Endothelial cell (in vitro differentiated cells): Measurements from ENCODE around the gene LRRN2. TPM values are rescaled to one million over a fixed set of nuclear protein-coding genes. Genes with fewer than 3 reads are reported as not detected.

Source experiments
- DNase-seq: peaks from one replicate; pipeline ENCODE4 v3.0.0; 2021; ENCODE audit warnings: low spot score
- H3K27ac Mint-ChIP-seq: one replicate; pipeline ENCODE4 v1.8.0; 2021; ENCODE audit warnings: mixed read lengths, inconsistent platforms; ENCODE audit not compliant: unreplicated experiment
- H3K27me3 Mint-ChIP-seq: one replicate; pipeline ENCODE4 v1.8.0; 2021; ENCODE audit warnings: mild to moderate bottlenecking, moderate library complexity, mixed read lengths, inconsistent platforms; ENCODE audit not compliant: unreplicated experiment
- H3K36me3 Mint-ChIP-seq: one replicate; pipeline ENCODE4 v1.8.0; 2021; ENCODE audit warnings: mild to moderate bottlenecking, low read depth, mixed read lengths, inconsistent platforms; ENCODE audit not compliant: unreplicated experiment
- H3K4me1 Mint-ChIP-seq: one replicate; pipeline ENCODE4 v1.8.0; 2021; ENCODE audit warnings: mild to moderate bottlenecking, mixed read lengths, inconsistent platforms; ENCODE audit not compliant: unreplicated experiment
- H3K4me3 Mint-ChIP-seq: one replicate; pipeline ENCODE4 v1.8.0; 2021; ENCODE audit warnings: mild to moderate bottlenecking, mixed read lengths, inconsistent platforms; ENCODE audit not compliant: unreplicated experiment
- H3K9me3 Mint-ChIP-seq: one replicate; pipeline ENCODE4 v1.8.0; 2021; ENCODE audit warnings: mixed read lengths, inconsistent platforms; ENCODE audit not compliant: unreplicated experiment
- total RNA-seq: library from RNA; stranded (reverse); fragmentation: NEBNext Ultra II Directional; extraction: Animal tissue kit (Norgen Biotek cat#: 25700); gene quantifications from one replicate; pipeline ENCODE4 v1.2.1, GENCODE V29; 2021; ENCODE audit not compliant: unreplicated experiment
- TF ChIP-seq, protein P1 (sequence below): fragments of 200-600 bp; sonication (generic); IDR thresholded peaks from one replicate; pipeline ENCODE4 v1.5.0; 2021; ENCODE audit warnings: antibody characterized with exemption; ENCODE audit not compliant: unreplicated experiment

The LRRN2 gene
- total RNA-seq, 1 donor from 2014 or later = 71.1 TPM

DNA sequence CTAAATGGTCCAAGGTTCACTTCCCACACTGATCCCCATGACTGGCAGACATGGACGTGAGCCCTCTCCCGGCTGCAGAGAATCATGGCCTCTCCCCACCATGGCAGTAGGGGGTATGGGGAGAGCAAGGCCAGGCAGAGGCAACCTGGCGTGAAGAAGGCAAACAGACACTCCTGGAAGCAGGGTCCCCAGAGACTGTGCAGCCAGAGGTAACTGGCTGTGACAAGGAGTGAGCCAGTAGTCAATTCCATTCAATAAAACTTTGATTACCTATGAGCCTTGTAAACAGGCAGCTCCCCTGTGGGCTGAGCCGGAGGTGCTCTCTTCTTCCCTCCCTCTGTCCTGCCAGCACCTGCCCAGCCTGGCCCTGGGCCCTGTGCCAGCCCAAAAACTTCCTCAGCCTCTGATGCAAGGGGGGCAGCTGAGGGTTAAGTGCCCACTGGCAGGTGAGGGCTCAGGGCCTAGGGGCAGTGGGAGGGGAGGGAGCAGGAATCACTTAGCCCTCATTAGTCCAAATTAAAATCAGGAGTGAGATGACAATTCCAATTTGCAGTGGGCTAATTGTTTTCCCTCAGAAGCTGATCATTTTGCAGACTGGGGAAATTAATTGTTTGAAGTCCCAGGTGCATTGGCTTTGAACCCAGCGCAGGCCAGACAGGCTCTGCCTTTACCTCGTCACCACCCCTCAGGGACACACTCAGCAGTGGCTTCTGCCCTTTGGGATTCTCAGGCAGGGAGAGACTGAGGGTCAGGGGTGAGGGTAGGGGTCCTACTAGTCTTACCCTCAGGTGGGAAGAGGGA, 35.6 kb downstream of the LRRN2 start:
- H3K27me3 Mint-ChIP-seq = peaks cover 6% of the 10 kb centered on the region
- DNase-seq = no peak
- H3K27ac Mint-ChIP-seq = no peak overlapping the region
- no peaks in the 10 kb centered on the region for H3K9me3 Mint-ChIP-seq
- H3K4me1 Mint-ChIP-seq = peaks cover 43% of the 10 kb centered on the region
- H3K4me3 Mint-ChIP-seq = no peak overlapping the region
- TF ChIP-seq, protein P1, sequence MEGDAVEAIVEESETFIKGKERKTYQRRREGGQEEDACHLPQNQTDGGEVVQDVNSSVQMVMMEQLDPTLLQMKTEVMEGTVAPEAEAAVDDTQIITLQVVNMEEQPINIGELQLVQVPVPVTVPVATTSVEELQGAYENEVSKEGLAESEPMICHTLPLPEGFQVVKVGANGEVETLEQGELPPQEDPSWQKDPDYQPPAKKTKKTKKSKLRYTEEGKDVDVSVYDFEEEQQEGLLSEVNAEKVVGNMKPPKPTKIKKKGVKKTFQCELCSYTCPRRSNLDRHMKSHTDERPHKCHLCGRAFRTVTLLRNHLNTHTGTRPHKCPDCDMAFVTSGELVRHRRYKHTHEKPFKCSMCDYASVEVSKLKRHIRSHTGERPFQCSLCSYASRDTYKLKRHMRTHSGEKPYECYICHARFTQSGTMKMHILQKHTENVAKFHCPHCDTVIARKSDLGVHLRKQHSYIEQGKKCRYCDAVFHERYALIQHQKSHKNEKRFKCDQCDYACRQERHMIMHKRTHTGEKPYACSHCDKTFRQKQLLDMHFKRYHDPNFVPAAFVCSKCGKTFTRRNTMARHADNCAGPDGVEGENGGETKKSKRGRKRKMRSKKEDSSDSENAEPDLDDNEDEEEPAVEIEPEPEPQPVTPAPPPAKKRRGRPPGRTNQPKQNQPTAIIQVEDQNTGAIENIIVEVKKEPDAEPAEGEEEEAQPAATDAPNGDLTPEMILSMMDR = no peak
- peaks cover 19% of the 10 kb centered on the region for H3K36me3 Mint-ChIP-seq

DNA sequence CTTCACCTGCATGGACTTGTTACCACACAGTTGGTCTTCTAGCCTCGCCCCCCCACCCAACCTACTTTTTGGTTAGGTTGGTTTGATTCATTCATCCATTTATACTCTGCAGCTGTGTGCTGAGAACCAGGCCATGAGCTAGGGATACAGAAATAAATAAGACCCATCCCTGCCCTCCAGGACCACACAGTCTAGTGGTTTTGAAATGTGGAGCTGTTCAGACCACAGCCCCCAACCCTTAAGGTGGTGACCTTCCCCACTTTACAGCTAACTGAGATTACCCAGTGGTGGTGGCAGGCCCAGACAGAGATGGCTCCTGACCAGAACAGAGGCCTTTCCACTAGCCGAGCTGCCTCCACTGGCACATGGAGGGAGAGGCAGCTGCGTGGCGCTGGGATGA, 37.0 kb downstream of the LRRN2 start:
- DNase-seq = no peak
- H3K27me3 Mint-ChIP-seq = peaks cover 7% of the 10 kb centered on the region
- H3K4me1 Mint-ChIP-seq = peaks cover 39% of the 10 kb centered on the region
- peaks cover 17% of the 10 kb centered on the region for H3K36me3 Mint-ChIP-seq
- no peak overlapping the region for H3K4me3 Mint-ChIP-seq
- no peak overlapping the region for H3K27ac Mint-ChIP-seq
- no peaks in the 10 kb centered on the region for H3K9me3 Mint-ChIP-seq
- TF ChIP-seq, protein P1 = no peak

DNA sequence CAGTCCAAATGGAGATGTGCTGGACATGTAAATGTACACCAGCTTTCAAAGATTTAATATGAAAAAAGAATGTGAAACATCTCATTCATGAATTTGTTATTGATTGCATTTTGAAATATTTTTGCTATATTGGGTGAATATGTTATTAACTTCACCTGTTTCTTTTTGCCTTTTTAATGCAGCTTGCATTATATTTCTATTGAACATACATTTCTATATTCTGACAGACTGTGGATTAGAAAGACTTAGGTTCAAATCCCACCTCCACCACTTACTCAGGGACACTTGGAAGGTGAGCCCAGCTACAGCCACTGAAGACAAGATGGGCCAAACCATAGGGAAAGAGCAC, 37.8 kb downstream of the LRRN2 start:
- Mint-ChIP-seq H3K27ac (no peak overlapping the region), H3K4me1 (peaks cover 34% of the 10 kb centered on the region), H3K27me3 (peaks cover 7% of the 10 kb centered on the region), H3K36me3 (peaks cover 17% of the 10 kb centered on the region), H3K9me3 (no peaks in the 10 kb centered on the region), H3K4me3 (no peak overlapping the region)
- TF ChIP-seq, protein P1 = no peak
- DNase-seq = no peak

DNA sequence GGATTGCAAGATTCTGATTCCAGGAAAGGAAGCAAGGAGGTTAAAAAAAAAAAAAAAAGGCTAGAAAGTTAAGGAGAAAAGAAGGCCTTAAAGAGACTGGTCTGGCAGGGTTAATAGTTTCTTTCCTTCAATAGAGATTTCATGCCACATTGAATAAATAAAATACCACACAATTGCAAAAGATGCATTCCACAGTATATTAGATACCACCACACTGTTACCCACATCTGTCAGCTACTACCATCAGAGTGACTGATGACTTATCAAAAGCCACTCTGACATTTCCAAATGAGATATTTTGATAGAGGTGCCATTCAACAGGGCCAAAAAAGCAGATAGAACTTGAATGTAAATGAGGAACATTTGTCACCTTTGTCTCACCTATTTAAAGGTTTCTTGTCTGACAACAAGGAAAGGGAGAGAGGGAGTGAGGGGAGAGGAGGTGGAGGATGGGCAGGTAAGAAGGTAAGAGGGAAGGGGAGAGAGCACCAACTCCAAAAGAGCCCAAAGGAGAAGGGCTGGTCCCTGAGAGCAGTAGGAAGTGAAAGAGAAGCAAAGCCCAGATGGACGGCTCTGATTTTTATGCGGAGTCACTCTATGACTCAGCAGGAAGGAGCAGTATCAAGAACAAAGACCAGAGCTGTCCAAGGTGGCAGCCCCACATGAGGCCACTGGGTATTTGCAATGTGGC, 38.3 kb downstream of the LRRN2 start:
- Mint-ChIP-seq H3K4me1 (peaks cover 30% of the 10 kb centered on the region), H3K27ac (peak overlapping the region; percentile 9), H3K27me3 (peaks cover 5% of the 10 kb centered on the region)

More for the DNA sequence above, 38.3 kb downstream of the LRRN2 start:
- TF ChIP-seq, protein P1 = no peak
- peak; percentile 66 for DNase-seq
- Mint-ChIP-seq H3K9me3 (no peaks in the 10 kb centered on the region), H3K36me3 (peaks cover 17% of the 10 kb centered on the region), H3K4me3 (no peak overlapping the region)
